ENCODE results near the gene PROM1. TPM values are rescaled to one million over a fixed set of nuclear protein-coding genes. Genes with fewer than 3 reads are reported as not detected.

PROM1 gene
- total RNA-seq, 1 donor from 2014 or later: 7.2 TPM

- H3K27me3 ChIP-seq: no peaks in the 10 kb centered on the region
- TF ChIP-seq CTCF (IDR thresholded peaks at IDR 0.05): no peak
- H3K27ac ChIP-seq: no peak overlapping the region
- intact Hi-C loops (cut with DNase I): no loop called here
- H3K9me3 ChIP-seq: no peaks in the 10 kb centered on the region
- DNase-seq (ENCODE audit: low spot score in 2 of 2): no peak
- H3K4me1 ChIP-seq: no peaks in the 10 kb centered on the region
- H3K36me3 ChIP-seq: no peaks in the 10 kb centered on the region
- no peak overlapping the region for H3K4me3 ChIP-seq
Measured at GRCh38 chr4:16125571-16126445, 42.0 kb upstream of the PROM1 start.

- no peak overlapping the region for H3K4me3 ChIP-seq
- H3K4me1 ChIP-seq: no peaks in the 10 kb centered on the region
- H3K9me3 ChIP-seq: no peaks in the 10 kb centered on the region
- TF ChIP-seq CTCF (IDR thresholded peaks at IDR 0.05): no peak
- no peak for DNase-seq (ENCODE audit: low spot score in 2 of 2)
- no peaks in the 10 kb centered on the region for H3K36me3 ChIP-seq
- intact Hi-C loops (cut with DNase I): no loop called here
- H3K27ac ChIP-seq: no peak overlapping the region
- H3K27me3 ChIP-seq: no peaks in the 10 kb centered on the region
Measured at GRCh38 chr4:16124232-16124631, 40.4 kb upstream of the PROM1 start.

- H3K9me3 ChIP-seq: no peaks in the 10 kb centered on the region
- intact Hi-C loops (cut with DNase I): no loop called here
- no peak overlapping the region for H3K27ac ChIP-seq
- H3K36me3 ChIP-seq: no peaks in the 10 kb centered on the region
- H3K4me1 ChIP-seq: peaks cover 0 to 1% of the 10 kb centered on the region in 2 donors
- no peak for DNase-seq (ENCODE audit: low spot score in 2 of 2)
- no peak for TF ChIP-seq CTCF (IDR thresholded peaks at IDR 0.05)
- no peaks in the 10 kb centered on the region for H3K27me3 ChIP-seq
- H3K4me3 ChIP-seq: no peak overlapping the region
Measured at GRCh38 chr4:16123356-16124084, 39.7 kb upstream of the PROM1 start.

- H3K4me3 ChIP-seq: no peak overlapping the region
- no peak overlapping the region for H3K27ac ChIP-seq
- no peak for TF ChIP-seq CTCF (IDR thresholded peaks at IDR 0.05)
- no peaks in the 10 kb centered on the region for H3K36me3 ChIP-seq
- intact Hi-C loops (cut with DNase I): no loop called here
- no peaks in the 10 kb centered on the region for H3K27me3 ChIP-seq
- no peaks in the 10 kb centered on the region for H3K9me3 ChIP-seq
- no peak for DNase-seq (ENCODE audit: low spot score in 2 of 2)
- H3K4me1 ChIP-seq: peaks cover 0 to 4% of the 10 kb centered on the region in 2 donors
Measured at GRCh38 chr4:16122784-16123183, 39.0 kb upstream of the PROM1 start.

GRCh38 chr4:16122308-16122711 lies 38.5 kb upstream of the PROM1 start:
- no peak overlapping the region for H3K27ac ChIP-seq
- no peak for TF ChIP-seq CTCF (IDR thresholded peaks at IDR 0.05)
- no peaks in the 10 kb centered on the region for H3K9me3 ChIP-seq
- DNase-seq (ENCODE audit: low spot score in 2 of 2): no peak
- H3K36me3 ChIP-seq: no peaks in the 10 kb centered on the region
- intact Hi-C loops (cut with DNase I): no loop called here
- peaks cover 0 to 6% of the 10 kb centered on the region in 2 donors for H3K4me1 ChIP-seq
- no peaks in the 10 kb centered on the region for H3K27me3 ChIP-seq
- H3K4me3 ChIP-seq: no peak overlapping the region

Data from ascending aorta (tissue), 2 donors.